ENCODE data around the gene ST6GALNAC6.

Gene ST6GALNAC6

GRCh38 chr9:127930231-127931091 lies 31.1 kb upstream of the ST6GALNAC6 start, which contains the start of gene PIP5KL1:
PIP5KL1 (minus strand) TSS chr9:127930777; CDS start chr9:127930752, 25 bp downstream.
- peak within 1 kb of the TSS; percentile 9; the same call in 1 of the 2 replicates for H3K27ac ChIP-seq
- peak; percentile 56 for TF ChIP-seq CTCF (IDR thresholded peaks at IDR 0.05; ENCODE audit: low read depth, low read length)
- peak; percentile 91 for DNase-seq

GRCh38 chr9:127929625-127929979 lies 30.2 kb upstream of the ST6GALNAC6 start:
- no peak for DNase-seq
- H3K27ac ChIP-seq = no peak overlapping the region
- no peaks in the 10 kb centered on the region for H3K27me3 ChIP-seq (ENCODE audit: insufficient read depth, low read depth, severe bottlenecking)
- no peak overlapping the region for H3K4me3 ChIP-seq (ENCODE audit: low read depth, low read length)
- H3K36me3 ChIP-seq = peaks cover 3% of the 10 kb centered on the region; the same call in 1 of the 2 replicates
- H3K9me3 ChIP-seq (ENCODE audit: severe bottlenecking) = no peaks in the 10 kb centered on the region
- TF ChIP-seq CTCF (IDR thresholded peaks at IDR 0.05; ENCODE audit: low read depth, low read length) = no peak

More at GRCh38 chr9:127930231-127931091, 31.1 kb upstream of the ST6GALNAC6 start, which contains the start of gene PIP5KL1:
- no peaks in the 10 kb centered on the region for H3K9me3 ChIP-seq (ENCODE audit: severe bottlenecking)
- H3K4me3 ChIP-seq (ENCODE audit: low read depth, low read length) = peak within 1 kb of the TSS; percentile 61
- peaks cover 11% of the 10 kb centered on the region for H3K36me3 ChIP-seq
- no peaks in the 10 kb centered on the region for H3K27me3 ChIP-seq (ENCODE audit: insufficient read depth, low read depth, severe bottlenecking)

- Histone ChIP-seq H3K27me3 (ENCODE audit: insufficient read depth, low read depth, severe bottlenecking) (no peaks in the 10 kb centered on the region), H3K4me3 (ENCODE audit: low read depth, low read length) (no peak overlapping the region)
- no peak for DNase-seq
Observed at GRCh38 chr9:127928676-127929624, 29.5 kb upstream of the ST6GALNAC6 start.

GRCh38 chr9:127927988-127928675 lies 28.7 kb upstream of the ST6GALNAC6 start:
- no peak for TF ChIP-seq CTCF (IDR thresholded peaks at IDR 0.05; ENCODE audit: low read depth, low read length)
- H3K36me3 ChIP-seq = no peaks in the 10 kb centered on the region
- H3K4me3 ChIP-seq (ENCODE audit: low read depth, low read length) = no peak overlapping the region
- no peaks in the 10 kb centered on the region for H3K9me3 ChIP-seq (ENCODE audit: severe bottlenecking)
- H3K27ac ChIP-seq = no peak overlapping the region
- DNase-seq = no peak
- no peaks in the 10 kb centered on the region for H3K27me3 ChIP-seq (ENCODE audit: insufficient read depth, low read depth, severe bottlenecking)

More at GRCh38 chr9:127928676-127929624, 29.5 kb upstream of the ST6GALNAC6 start:
- no peak overlapping the region for H3K27ac ChIP-seq
- no peak for TF ChIP-seq CTCF (IDR thresholded peaks at IDR 0.05; ENCODE audit: low read depth, low read length)
- H3K36me3 ChIP-seq = peaks cover 2% of the 10 kb centered on the region; the same call in 1 of the 2 replicates
- H3K9me3 ChIP-seq (ENCODE audit: severe bottlenecking) = no peaks in the 10 kb centered on the region

- no peak for TF ChIP-seq CTCF (IDR thresholded peaks at IDR 0.05; ENCODE audit: low read depth, low read length)
- no peaks in the 10 kb centered on the region for H3K36me3 ChIP-seq
- no peak for DNase-seq
- no peaks in the 10 kb centered on the region for H3K27me3 ChIP-seq (ENCODE audit: insufficient read depth, low read depth, severe bottlenecking)
- no peak overlapping the region for H3K27ac ChIP-seq
- H3K9me3 ChIP-seq (ENCODE audit: severe bottlenecking) = no peaks in the 10 kb centered on the region
- H3K4me3 ChIP-seq (ENCODE audit: low read depth, low read length) = no peak overlapping the region
Observed at GRCh38 chr9:127927201-127927987, 28.0 kb upstream of the ST6GALNAC6 start.
